CD4-positive, alpha-beta memory T cell (primary cell): Measurements from ENCODE around the gene CLCN1. TPM values are rescaled to one million over a fixed set of nuclear protein-coding genes. Genes with fewer than 3 reads are reported as not detected.
A peak's percentile ranks its signal among the peaks of the same experiment; 100 is the strongest.

Experiments
- CTCF ChIA-PET: fragments of 350-600 bp; sonication (Branson Sonifier 250); formaldehyde crosslinking; loops from one replicate; lab custom pipeline; 2021; ENCODE audit warnings: inconsistent platforms; ENCODE audit not compliant: partially characterized antibody; lab: Charles Lee
- POLR2A ChIA-PET: fragments of 350-600 bp; sonication (Branson Sonifier 250); formaldehyde crosslinking; loops from one replicate; lab custom pipeline; 2021; ENCODE audit not compliant: partially characterized antibody; lab: Charles Lee
- DNase-seq, 5 donors: peaks; one replicate each; pipeline versions ENCODE4 v3.0.0 to v3.0.0-alpha.2; 2020 to 2022; ENCODE audit warnings: mixed read lengths in 1 of 5
- H3K27ac ChIP-seq: one replicate; pipeline ENCODE4 v1.7.0; 2013; ENCODE audit warnings: low read depth, low read length
- H3K27me3 ChIP-seq: 2 replicates; pipeline ENCODE4 v1.7.0; 2013; ENCODE audit warnings: mild to moderate bottlenecking, low read length, moderate library complexity; ENCODE audit not compliant: insufficient read depth
- H3K36me3 ChIP-seq: 2 replicates; pipeline ENCODE4 v1.7.0; 2013; ENCODE audit warnings: mild to moderate bottlenecking, low read length, moderate library complexity; ENCODE audit not compliant: insufficient read depth
- H3K4me1 ChIP-seq: 2 replicates; pipeline ENCODE4 v1.7.0; 2013; ENCODE audit warnings: mild to moderate bottlenecking, low read length, moderate library complexity; ENCODE audit not compliant: insufficient read depth
- H3K4me3 ChIP-seq, 2 donors: one replicate each; pipeline ENCODE4 v1.7.0; 2013; ENCODE audit warnings: low read length in 2 of 2, mild to moderate bottlenecking in 1 of 2
- H3K9me3 ChIP-seq, 2 donors: one replicate each; pipeline ENCODE4 v1.7.0; 2013; ENCODE audit warnings: low read length in 2 of 2, control low read depth in 1 of 2; ENCODE audit not compliant: control insufficient read depth in 1 of 2
- H3K27ac Mint-ChIP-seq, 7 donors: one replicate each; pipeline ENCODE4 v1.8.0; 2020 to 2021; ENCODE audit warnings: mixed read lengths in 7 of 7, mild to moderate bottlenecking in 6 of 7, inconsistent platforms in 3 of 7, moderate library complexity in 3 of 7
- H3K27me3 Mint-ChIP-seq, 2 donors: one replicate each; pipeline ENCODE4 v1.8.0; 2020 to 2021; ENCODE audit warnings: mixed read lengths in 2 of 2
- H3K36me3 Mint-ChIP-seq, 2 donors: one replicate each; pipeline ENCODE4 v1.8.0; 2020 to 2021; ENCODE audit warnings: mixed read lengths in 2 of 2, inconsistent platforms in 1 of 2, mild to moderate bottlenecking in 1 of 2
- H3K4me1 Mint-ChIP-seq, 4 donors: one replicate each; pipeline ENCODE4 v1.8.0; 2020 to 2021; ENCODE audit warnings: mixed read lengths in 4 of 4, mild to moderate bottlenecking in 1 of 4
- H3K4me3 Mint-ChIP-seq, 8 donors: one replicate each; pipeline ENCODE4 v1.8.0; 2020 to 2021; ENCODE audit warnings: mixed read lengths in 8 of 8, mild to moderate bottlenecking in 7 of 8, moderate library complexity in 6 of 8, inconsistent platforms in 3 of 8
- H3K9me3 Mint-ChIP-seq, 8 donors: one replicate each; pipeline ENCODE4 v1.8.0; 2020 to 2021; ENCODE audit warnings: mixed read lengths in 8 of 8, mild to moderate bottlenecking in 5 of 8, inconsistent platforms in 3 of 8, moderate library complexity in 1 of 8
- intact Hi-C: fragments of 100-400 bp; cut with micrococcal nuclease; formaldehyde crosslinking; loops from one replicate; pipeline ENCODE4 v1.15.1; 2023
- polyA plus RNA-seq, 2 donors: library from polyadenylated mRNA; unstranded; fragments of 300-500 nt; fragmentation: Illumina TruSeq; gene quantifications; one replicate each; pipeline ENCODE4 v1.2.3, GENCODE V29; 2021
- total RNA-seq, 2 experiments: library from RNA; stranded (reverse); gene quantifications; one replicate each; pipeline ENCODE4 v1.2.3, GENCODE V29; 2021

The CLCN1 gene
- total and polyA plus RNA-seq, 4 experiments from 2014 or later, result 0.06 TPM; not detected in 3

- Histone ChIP-seq H3K27ac (no peak overlapping the region), H3K36me3 (no peaks in the 10 kb centered on the region), H3K4me1 (peaks cover 38% of the 10 kb centered on the region), H3K27me3 (no peaks in the 10 kb centered on the region), H3K9me3 (no peaks in the 10 kb centered on the region), H3K4me3 (no peak overlapping the region)
- no peaks in the 10 kb centered on the region for H3K27me3 Mint-ChIP-seq
- ChIA-PET POLR2A (interaction anchor here (0.9 to 2.5 kb wide), 3 partner anchors 15 to 478 kb away, joined by 3 to 19 read pairs (median 3); no protein-coding TSS in a partner anchor), CTCF (interaction anchor here (3.8 kb wide), 2 partner anchors 14 to 46 kb away, joined by 28 to 40 read pairs; no protein-coding TSS in a partner anchor)
- peak overlapping the region in 1 of 8 donors; percentile 15 for H3K4me3 Mint-ChIP-seq
- H3K4me1 Mint-ChIP-seq, result peaks cover 36 to 62% (median 48%) of the 10 kb centered on the region in 4 donors
- H3K9me3 Mint-ChIP-seq, result peaks cover 0 to 2% (median 0%) of the 10 kb centered on the region in 8 donors
- peak overlapping the region in 2 of 7 donors; percentile 9 to 88 for H3K27ac Mint-ChIP-seq
- no peak for DNase-seq
- intact Hi-C loops, result no loop called here
- H3K36me3 Mint-ChIP-seq, result peaks cover 0 to 21% of the 10 kb centered on the region in 2 donors
Observed at GRCh38 chr7:143285806-143286521, 29.9 kb upstream of the CLCN1 start.

- no peaks in the 10 kb centered on the region for H3K36me3 ChIP-seq
- H3K27me3 ChIP-seq, result no peaks in the 10 kb centered on the region
- intact Hi-C loops, result no loop called here
- peaks cover 3 to 27% of the 10 kb centered on the region in 2 donors for H3K36me3 Mint-ChIP-seq
- no peak overlapping the region for H3K4me3 ChIP-seq
- H3K27ac Mint-ChIP-seq, result peak overlapping the region in 4 of 7 donors; percentile 24 to 83 (median 67)
- H3K4me3 Mint-ChIP-seq, result peak overlapping the region in 6 of 8 donors; percentile 13 to 98 (median 44)
- ChIA-PET CTCF (interaction anchor here (1.7 to 3.8 kb wide), 5 partner anchors 10 to 46 kb away, joined by 4 to 40 read pairs (median 5); no protein-coding TSS in a partner anchor), POLR2A (interaction anchor here (0.9 to 2.5 kb wide), 8 partner anchors 7 to 478 kb away, joined by 3 to 43 read pairs (median 11); partner anchors contain the start of gene GSTK1)
- no peaks in the 10 kb centered on the region for H3K9me3 ChIP-seq
- no peak for DNase-seq
- no peaks in the 10 kb centered on the region for H3K27me3 Mint-ChIP-seq
- peaks cover 39 to 67% (median 52%) of the 10 kb centered on the region in 4 donors for H3K4me1 Mint-ChIP-seq
- no peak overlapping the region for H3K27ac ChIP-seq
- H3K4me1 ChIP-seq, result peaks cover 43% of the 10 kb centered on the region
- H3K9me3 Mint-ChIP-seq, result peaks cover 0 to 2% (median 0%) of the 10 kb centered on the region in 8 donors
Observed at GRCh38 chr7:143286522-143286890, 29.4 kb upstream of the CLCN1 start.

- Histone ChIP-seq H3K36me3 (peaks cover 7% of the 10 kb centered on the region), H3K27ac (peak overlapping the region; percentile 54), H3K4me3 (peak overlapping the region in 1 of 2 donors; percentile 82), H3K4me1 (peaks cover 44% of the 10 kb centered on the region), H3K9me3 (no peaks in the 10 kb centered on the region), H3K27me3 (no peaks in the 10 kb centered on the region)
- H3K4me3 Mint-ChIP-seq, result peak overlapping the region; percentile 92 to 99 (median 96)
- H3K36me3 Mint-ChIP-seq, result peaks cover 9 to 33% of the 10 kb centered on the region in 2 donors
- H3K9me3 Mint-ChIP-seq, result peaks cover 0 to 2% (median 0%) of the 10 kb centered on the region in 8 donors
- H3K27ac Mint-ChIP-seq, result peak overlapping the region; percentile 83 to 98 (median 95)
- ChIA-PET CTCF (interaction anchor here (0.7 to 3.8 kb wide), 16 partner anchors 8 to 130 kb away, joined by 3 to 40 read pairs (median 4); partner anchors contain the start of gene GSTK1), POLR2A (interaction anchor here (0.6 to 2.5 kb wide), 28 partner anchors 8 to 569 kb away, joined by 3 to 43 read pairs (median 8); partner anchors contain the start of genes EPHA1, FAM131B and GSTK1)
- intact Hi-C loops, result no loop called here
- no peak for DNase-seq
- H3K27me3 Mint-ChIP-seq, result no peaks in the 10 kb centered on the region
- H3K4me1 Mint-ChIP-seq, result peaks cover 39 to 75% (median 56%) of the 10 kb centered on the region in 4 donors
Observed at GRCh38 chr7:143287339-143287934, 28.5 kb upstream of the CLCN1 start.

DNA sequence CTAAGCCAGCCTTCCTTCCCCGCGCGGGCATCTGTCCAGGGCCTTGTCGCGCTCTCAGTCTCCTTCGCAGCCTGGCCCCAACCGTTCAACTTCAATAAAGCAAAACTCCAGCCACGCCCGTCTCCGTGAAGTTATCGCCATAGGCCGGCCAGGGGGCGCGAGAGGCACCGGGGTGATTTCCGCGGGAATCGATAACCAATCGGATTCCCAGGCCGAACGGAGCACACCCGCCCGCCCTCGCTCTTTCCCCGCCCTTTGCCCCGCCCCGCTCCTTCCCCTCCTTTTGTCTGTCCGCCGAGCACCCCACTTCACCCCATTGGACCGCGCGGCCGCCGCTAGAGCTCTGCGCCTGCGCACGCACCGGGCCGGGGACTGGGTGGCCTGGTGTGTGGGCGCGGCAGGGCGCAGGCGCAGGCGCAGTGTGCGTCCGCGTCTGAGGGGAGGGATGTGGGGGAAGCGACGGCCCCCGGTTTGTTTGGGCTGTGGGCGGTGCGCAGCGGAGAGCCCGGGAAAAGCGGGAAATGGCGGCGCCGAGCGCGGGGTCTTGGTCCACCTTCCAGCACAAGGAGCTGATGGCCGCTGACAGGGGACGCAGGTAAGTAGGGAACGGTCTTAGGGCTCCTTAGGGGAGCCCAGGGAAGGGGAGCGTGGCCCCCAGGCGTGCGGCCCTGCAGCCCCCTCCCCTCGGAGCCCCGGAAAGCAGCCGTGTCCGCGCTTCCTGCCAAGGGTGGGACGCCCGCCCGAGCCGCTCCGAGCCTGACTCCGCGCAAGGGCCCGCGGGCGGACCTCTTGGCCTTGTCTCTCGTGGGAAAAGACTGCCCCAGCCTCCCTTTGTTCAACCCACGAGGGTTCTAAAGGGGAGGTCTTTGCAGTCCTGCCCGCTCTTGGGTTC, 27.7 kb upstream of the CLCN1 start, which contains the start of gene CASP2:
CASP2 (plus strand) TSS at position 417 of the 892 bp plus-strand sequence; CDS start at position 522, 105 bp downstream.
- Mint-ChIP-seq H3K27me3 (no peaks in the 10 kb centered on the region), H3K27ac (peak within 1 kb of the TSS; percentile 83 to 98 (median 95)), H3K9me3 (peaks cover 0 to 2% (median 0%) of the 10 kb centered on the region in 8 donors), H3K4me1 (peaks cover 39 to 75% (median 57%) of the 10 kb centered on the region in 4 donors), H3K4me3 (peak within 1 kb of the TSS; percentile 92 to 99 (median 96)), H3K36me3 (peaks cover 11 to 38% of the 10 kb centered on the region in 2 donors)
- intact Hi-C loops, result loop anchor here (1.0 to 2.0 kb wide), 5 partner anchors 17 to 120 kb away; partner anchors contain the start of genes EPHA1, GSTK1 and ZYX
- CTCF ChIA-PET, result interaction anchor here (0.7 to 3.8 kb wide), 17 partner anchors 8 to 129 kb away, joined by 3 to 40 read pairs (median 4); partner anchors contain the start of gene GSTK1
- Histone ChIP-seq H3K36me3 (peaks cover 14% of the 10 kb centered on the region), H3K9me3 (no peaks in the 10 kb centered on the region), H3K27ac (peak within 1 kb of the TSS; percentile 78), H3K4me3 (peak within 1 kb of the TSS; percentile 82 to 92), H3K4me1 (peaks cover 44% of the 10 kb centered on the region), H3K27me3 (no peaks in the 10 kb centered on the region)
- DNase-seq, result peak; percentile 99 to 100 (median 99)
- POLR2A ChIA-PET, result interaction anchor here (0.6 to 2.5 kb wide), 27 partner anchors 9 to 502 kb away, joined by 3 to 43 read pairs (median 9); partner anchors contain the start of genes EPHA1, FAM131B and GSTK1

GRCh38 chr7:143288836-143289235, 27.1 kb upstream of the CLCN1 start:
- intact Hi-C loops, result loop anchor here (1.0 to 2.0 kb wide), 5 partner anchors 16 to 119 kb away; partner anchors contain the start of genes EPHA1, GSTK1 and ZYX
- Mint-ChIP-seq H3K4me3 (peak overlapping the region; percentile 92 to 99 (median 96)), H3K27ac (peak overlapping the region; percentile 76 to 98 (median 94)), H3K27me3 (no peaks in the 10 kb centered on the region), H3K4me1 (peaks cover 35 to 73% (median 54%) of the 10 kb centered on the region in 4 donors), H3K9me3 (peaks cover 0 to 2% (median 0%) of the 10 kb centered on the region in 8 donors), H3K36me3 (peaks cover 18 to 44% of the 10 kb centered on the region in 2 donors)
- no peak for DNase-seq
- ChIA-PET POLR2A (interaction anchor here (1.0 to 2.5 kb wide), 19 partner anchors 8 to 503 kb away, joined by 3 to 43 read pairs (median 10); partner anchors contain the start of genes EPHA1, FAM131B and GSTK1), CTCF (interaction anchor here (1.3 to 3.8 kb wide), 5 partner anchors 9 to 49 kb away, joined by 5 to 40 read pairs (median 10); partner anchors contain the start of gene GSTK1)
- peak overlapping the region; percentile 82 to 92 for H3K4me3 ChIP-seq
- H3K27ac ChIP-seq, result peak overlapping the region; percentile 78
- peaks cover 21% of the 10 kb centered on the region for H3K36me3 ChIP-seq
- no peaks in the 10 kb centered on the region for H3K9me3 ChIP-seq
- H3K4me1 ChIP-seq, result peaks cover 38% of the 10 kb centered on the region
- H3K27me3 ChIP-seq, result no peaks in the 10 kb centered on the region
